Right lobe of liver (tissue), 6 donors: ENCODE measurements around the gene BMAL1. TPM values are rescaled to one million over a fixed set of nuclear protein-coding genes. Genes with fewer than 3 reads are reported as not detected.

Experiments used
- ATAC-seq, 4 donors: fragments of 200-7000 bp; cut with Tn5 transposase; one replicate each; pipeline ENCODE4 v1.9.1; 2020; ENCODE audit warnings: mild to moderate bottlenecking in 4 of 4, moderate library complexity in 4 of 4
- DNase-seq, 3 donors: peaks; one replicate each; pipeline ENCODE4 v3.0.0-alpha.2; 2020
- H3K27ac ChIP-seq, 3 donors: fragments of 200-600 bp; one replicate each; pipeline ENCODE4 v1.8.0; 2022
- H3K27me3 ChIP-seq, 2 donors: fragments of 200-600 bp; one replicate each; pipeline ENCODE4 v1.8.0; 2022
- H3K36me3 ChIP-seq, 4 donors: fragments of 200-600 bp; sonication (generic) in 1 of 4; one replicate each; pipeline versions ENCODE4 v1.5.1 to v1.8.0; 2017 to 2022; ENCODE audit warnings: control low read depth in 1 of 4
- H3K4me1 ChIP-seq, 4 donors: fragments of 200-600 bp; sonication (generic) in 1 of 4; one replicate each; pipeline versions ENCODE4 v1.5.1 to v1.8.0; 2017 to 2022; ENCODE audit warnings: control low read depth in 1 of 4
- H3K4me3 ChIP-seq, 3 donors: fragments of 200-600 bp; one replicate each; pipeline ENCODE4 v1.8.0; 2022
- H3K9me3 ChIP-seq, 4 donors: fragments of 200-600 bp; sonication (generic) in 1 of 4; one replicate each; pipeline versions ENCODE4 v1.5.1 to v1.8.0; 2017 to 2022; ENCODE audit warnings: control low read depth in 1 of 4
- POLR2A ChIP-seq: fragments of 450-650 bp; IDR thresholded peaks from one replicate; pipeline ENCODE4 v1.6.1; 2017; ENCODE audit warnings: antibody characterized with exemption, mild to moderate bottlenecking
- WGBS: methylation state at CpG from one replicate; pipeline ENCODE4 v1.1.6; 2018; ENCODE audit warnings: low coverage, low lambda C conversion rate; ENCODE audit not compliant: insufficient coverage; ENCODE audit errors: missing lambda C conversion rate; 5-methylcytosine and 5-hydroxymethylcytosine counted together
- intact Hi-C, 2 donors: fragments of 100-400 bp; cut with DNase I; formaldehyde crosslinking; loops; one replicate each; pipeline versions ENCODE4 v1.11.2 to v1.14.1; 2022
- total RNA-seq, 6 experiments: library from RNA; depleted of rRNA in 2 of 6; stranded (reverse); fragments of >200 nt in 2 of 6; fragmentation: NEBNext Ultra II Directional in 3 of 6; extraction: Animal tissue kit (Norgen Biotek cat#: 25700) in 3 of 6; gene quantifications; one replicate each; pipeline versions ENCODE4 v1.1.0 to v1.2.4, GENCODE V29; 2016 to 2023
- TF ChIP-seq, protein P1 (sequence below), 4 donors: fragments of 200-600 bp in 3 of 4; fragments of 450-650 bp in 1 of 4; IDR thresholded peaks; one replicate each; pipeline versions ENCODE4 v1.5.1 to v1.8.0; 2016 to 2022; ENCODE audit warnings: antibody characterized with exemption in 4 of 4, mild to moderate bottlenecking in 2 of 4
- donor health status: DM: no; HTN: yes; CAD: no.
- donor health status: DM: no; HTN: no; CAD: no.
- donor health status: DM: no; HTN: no; CAD: no.
- donor health status: DM: no; HTN: yes; CAD: no.
- donor health status: DM: no; HTN: yes; CAD: no.

BMAL1 gene
- total RNA-seq, 6 experiments from 2014 or later: 9.9 to 38.0 (median 12.9) TPM

DNA sequence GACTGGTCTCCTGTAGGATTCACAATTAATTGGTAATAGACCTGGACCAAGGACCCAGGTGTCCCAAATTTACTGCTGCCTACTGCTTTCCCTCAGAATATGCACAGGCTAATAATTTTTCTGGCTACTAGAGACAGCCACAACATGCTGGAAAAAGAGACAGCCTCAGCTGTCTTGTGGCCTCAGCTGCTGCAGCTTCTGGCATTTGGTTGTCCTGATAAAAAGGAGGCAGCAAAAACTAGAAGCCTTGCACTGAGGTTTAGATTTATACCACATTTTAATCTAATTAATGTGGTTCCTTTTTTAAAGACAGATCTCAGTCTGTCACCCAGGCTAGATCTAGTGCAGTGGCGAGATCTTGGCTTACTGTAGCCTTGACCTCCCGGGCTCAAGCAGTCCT, 95.6 kb downstream of the BMAL1 start:
- no peaks in the 10 kb centered on the region for H3K4me1 ChIP-seq
- no peak for ATAC-seq
- no peak overlapping the region for H3K4me3 ChIP-seq
- H3K27ac ChIP-seq: no peak overlapping the region
- intact Hi-C loops: no loop called here
- TF ChIP-seq POLR2A: no peak
- DNase-seq: no peak
- peaks cover 0 to 94% (median 47%) of the 10 kb centered on the region in 4 donors for H3K36me3 ChIP-seq
- no peaks in the 10 kb centered on the region for H3K9me3 ChIP-seq
- no CpG with 5 or more reads among the region's 2 CpGs for WGBS
- H3K27me3 ChIP-seq: no peaks in the 10 kb centered on the region

DNA sequence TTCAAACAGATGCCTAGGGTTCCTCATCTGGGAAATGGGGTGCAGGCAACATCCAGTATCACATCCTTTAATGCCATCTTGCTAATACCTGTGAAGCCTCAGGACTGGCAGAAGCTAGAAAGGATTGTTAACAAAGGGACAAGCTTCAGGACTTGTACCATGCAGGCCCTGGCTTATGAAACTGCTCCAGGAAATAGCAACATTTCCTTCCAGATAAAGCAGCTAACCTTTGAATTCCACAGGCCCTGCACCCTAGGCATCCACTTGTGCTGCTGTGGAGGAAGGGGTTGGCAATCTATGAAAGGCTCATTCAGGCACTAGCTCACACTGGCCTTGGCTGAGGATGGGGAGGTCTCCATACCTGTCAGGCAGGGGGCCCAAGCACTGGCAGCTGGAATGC, 98.2 kb downstream of the BMAL1 start:
- H3K27me3 ChIP-seq: no peaks in the 10 kb centered on the region
- DNase-seq: no peak
- no peak for TF ChIP-seq POLR2A
- no peaks in the 10 kb centered on the region for H3K4me1 ChIP-seq
- peaks cover 0 to 97% (median 48%) of the 10 kb centered on the region in 4 donors for H3K36me3 ChIP-seq
- no peak overlapping the region for H3K27ac ChIP-seq
- intact Hi-C loops: no loop called here
- H3K4me3 ChIP-seq: no peak overlapping the region
- ATAC-seq: peak in 3 of 4 donors; percentile 25 to 45 (median 35)
- no peaks in the 10 kb centered on the region for H3K9me3 ChIP-seq

DNA sequence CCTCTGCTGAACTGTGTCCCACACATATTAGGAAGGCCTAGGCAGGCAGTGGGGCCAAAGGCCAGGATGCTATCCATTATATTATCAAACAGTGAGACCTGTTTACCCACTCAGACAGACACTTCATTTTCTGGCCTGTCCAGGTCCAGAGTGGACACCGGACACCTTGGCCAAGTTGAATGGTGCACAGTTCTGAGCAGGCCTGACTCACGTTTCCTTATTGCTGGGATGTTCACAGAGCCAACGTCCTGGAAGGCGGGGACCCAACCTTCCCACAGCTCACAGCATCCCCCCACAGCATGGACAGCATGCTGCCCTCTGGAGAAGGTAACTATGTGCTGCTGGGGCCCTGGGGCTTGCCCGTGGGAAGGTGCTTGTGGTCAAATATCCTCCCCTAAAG, 98.8 kb downstream of the BMAL1 start:
- no peaks in the 10 kb centered on the region for H3K4me1 ChIP-seq
- TF ChIP-seq, protein P1, sequence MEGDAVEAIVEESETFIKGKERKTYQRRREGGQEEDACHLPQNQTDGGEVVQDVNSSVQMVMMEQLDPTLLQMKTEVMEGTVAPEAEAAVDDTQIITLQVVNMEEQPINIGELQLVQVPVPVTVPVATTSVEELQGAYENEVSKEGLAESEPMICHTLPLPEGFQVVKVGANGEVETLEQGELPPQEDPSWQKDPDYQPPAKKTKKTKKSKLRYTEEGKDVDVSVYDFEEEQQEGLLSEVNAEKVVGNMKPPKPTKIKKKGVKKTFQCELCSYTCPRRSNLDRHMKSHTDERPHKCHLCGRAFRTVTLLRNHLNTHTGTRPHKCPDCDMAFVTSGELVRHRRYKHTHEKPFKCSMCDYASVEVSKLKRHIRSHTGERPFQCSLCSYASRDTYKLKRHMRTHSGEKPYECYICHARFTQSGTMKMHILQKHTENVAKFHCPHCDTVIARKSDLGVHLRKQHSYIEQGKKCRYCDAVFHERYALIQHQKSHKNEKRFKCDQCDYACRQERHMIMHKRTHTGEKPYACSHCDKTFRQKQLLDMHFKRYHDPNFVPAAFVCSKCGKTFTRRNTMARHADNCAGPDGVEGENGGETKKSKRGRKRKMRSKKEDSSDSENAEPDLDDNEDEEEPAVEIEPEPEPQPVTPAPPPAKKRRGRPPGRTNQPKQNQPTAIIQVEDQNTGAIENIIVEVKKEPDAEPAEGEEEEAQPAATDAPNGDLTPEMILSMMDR (IDR thresholded peaks at IDR 0.05): no peak
- TF ChIP-seq POLR2A: no peak
- no peak overlapping the region for H3K27ac ChIP-seq
- H3K36me3 ChIP-seq: peaks cover 0 to 100% (median 46%) of the 10 kb centered on the region in 4 donors
- H3K27me3 ChIP-seq: no peaks in the 10 kb centered on the region
- DNase-seq: no peak
- no peak overlapping the region for H3K4me3 ChIP-seq
- H3K9me3 ChIP-seq: no peaks in the 10 kb centered on the region
- whole genome bisulfite sequencing: no CpG with 5 or more reads among the region's 5 CpGs
- no peak for ATAC-seq
- intact Hi-C loops: no loop called here

DNA sequence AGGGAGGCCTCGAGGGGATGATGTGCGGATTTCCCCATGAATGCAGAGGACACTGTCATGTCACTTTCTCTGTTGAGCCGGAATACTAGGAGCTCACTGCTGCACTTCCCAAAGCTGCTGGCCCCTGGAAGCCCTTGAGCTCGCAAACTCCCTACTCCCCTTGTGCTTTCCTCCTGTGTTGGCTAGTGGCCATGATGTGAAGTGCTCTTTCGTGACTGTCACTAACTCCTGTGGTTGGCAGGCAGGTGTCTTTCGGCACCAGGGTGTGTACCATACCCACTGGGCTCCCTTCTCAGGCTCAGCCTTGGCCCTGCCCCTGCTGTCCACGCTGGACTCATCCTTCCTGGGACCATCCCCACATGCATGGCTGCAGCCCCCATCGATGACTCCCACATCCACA, 99.2 kb downstream of the BMAL1 start:
- ATAC-seq: peak in 1 of 4 donors; percentile 16
- intact Hi-C loops: no loop called here
- H3K36me3 ChIP-seq: peaks cover 0 to 97% (median 44%) of the 10 kb centered on the region in 4 donors

DNA sequence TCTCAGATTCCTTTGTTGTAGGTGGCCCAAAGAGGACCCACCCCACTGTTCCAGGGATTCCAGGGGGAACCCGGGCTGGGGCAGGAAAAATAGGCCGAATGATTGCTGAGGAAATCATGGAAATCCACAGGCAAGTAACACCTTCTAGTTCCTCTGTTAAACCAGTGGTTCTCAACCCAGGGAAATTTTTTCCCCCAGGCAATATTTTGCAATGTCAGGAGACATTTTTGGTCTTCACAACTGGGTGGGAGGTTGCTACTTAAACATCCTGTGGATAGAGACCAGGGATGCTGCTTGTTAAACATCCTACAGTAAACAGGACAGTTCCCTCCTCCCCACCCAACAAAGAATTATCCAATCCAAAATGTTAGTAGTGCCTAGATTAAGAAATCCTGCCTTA, 100.7 kb downstream of the BMAL1 start:
- WGBS: 100% methylated on average over 2 of the region's 2 CpGs
- DNase-seq (no peak), ATAC-seq (no peak)
- H3K4me1 ChIP-seq: no peaks in the 10 kb centered on the region
- TF ChIP-seq, protein P1 (IDR thresholded peaks at IDR 0.05): no peak
- no peak for TF ChIP-seq POLR2A
- no peaks in the 10 kb centered on the region for H3K9me3 ChIP-seq
- intact Hi-C loops: no loop called here
- no peaks in the 10 kb centered on the region for H3K27me3 ChIP-seq
- no peak overlapping the region for H3K27ac ChIP-seq
- H3K36me3 ChIP-seq: peaks cover 0 to 93% (median 33%) of the 10 kb centered on the region in 4 donors
- H3K4me3 ChIP-seq: no peak overlapping the region

More for the DNA sequence above, 99.2 kb downstream of the BMAL1 start:
- Histone ChIP-seq H3K27me3 (no peaks in the 10 kb centered on the region), H3K27ac (no peak overlapping the region), H3K4me1 (no peaks in the 10 kb centered on the region), H3K4me3 (no peak overlapping the region), H3K9me3 (no peaks in the 10 kb centered on the region)
- WGBS: 90% methylated on average over 2 of the region's 8 CpGs
- no peak for DNase-seq
- TF ChIP-seq, protein P1 (IDR thresholded peaks at IDR 0.05): no peak
- TF ChIP-seq POLR2A: no peak

DNA sequence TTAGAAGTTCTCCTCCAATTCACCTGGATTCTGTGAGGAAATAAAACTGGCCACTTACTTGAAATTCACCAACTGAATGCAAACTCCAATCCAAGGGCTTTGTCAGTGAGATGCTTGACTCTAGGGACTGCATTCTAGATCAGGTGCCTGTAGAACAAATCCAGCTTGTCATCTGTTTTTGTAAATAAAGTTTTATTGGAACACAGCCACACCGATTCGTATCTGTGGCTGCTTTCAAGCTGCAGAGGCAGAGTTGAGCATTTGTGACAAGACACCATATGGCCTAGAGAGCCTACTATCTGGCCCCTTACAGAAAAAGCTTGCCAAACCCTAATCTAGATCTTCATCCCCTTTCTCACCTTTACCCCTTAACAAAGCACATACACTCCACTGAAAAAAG, 103.1 kb downstream of the BMAL1 start:
- Histone ChIP-seq H3K27me3 (no peaks in the 10 kb centered on the region), H3K4me3 (no peak overlapping the region), H3K9me3 (no peaks in the 10 kb centered on the region), H3K27ac (no peak overlapping the region), H3K4me1 (no peaks in the 10 kb centered on the region), H3K36me3 (peaks cover 0 to 76% (median 22%) of the 10 kb centered on the region in 4 donors)
- DNase-seq: no peak
- TF ChIP-seq, protein P1 (IDR thresholded peaks at IDR 0.05): no peak
- no peak for TF ChIP-seq POLR2A
- intact Hi-C loops: no loop called here
- no peak for ATAC-seq
- WGBS: 80% methylated on average over 1 of the region's 2 CpGs
